GM19468 (cell line): ENCODE results near the gene NEU2.
"Not testable (repeated sequence)": the region's sequence is repeated elsewhere in the genome, so short reads cannot be mapped to it uniquely, and the experiment has no call there.

Experiments
- ATAC-seq: cut with Tn5 transposase; IDR thresholded peaks from one replicate; pipeline ENCODE4 v1.9.1; 2021; ENCODE audit warnings: mild to moderate bottlenecking, moderate library complexity, moderate number of reproducible peaks; ENCODE audit not compliant: unreplicated experiment; ENCODE audit errors: extremely low read depth

The NEU2 gene

GRCh38 chr2:233009661-233010060 lies 22.8 kb upstream of the NEU2 start:
- ATAC-seq = no peak

GRCh38 chr2:233010569-233011267 lies 21.8 kb upstream of the NEU2 start:
- ATAC-seq = no peak

GRCh38 chr2:233011268-233011650 lies 21.2 kb upstream of the NEU2 start:
- ATAC-seq = no peak

- no peak for ATAC-seq
Measured at GRCh38 chr2:233011702-233012131, 20.8 kb upstream of the NEU2 start.

GRCh38 chr2:233012301-233012971 lies 20.0 kb upstream of the NEU2 start:
- no peak for ATAC-seq

- ATAC-seq = no peak
Measured at GRCh38 chr2:233013027-233013461, 19.4 kb upstream of the NEU2 start, which contains the start of gene NGEF. Gene NGEF (minus strand): TSS chr2:233013256. CDS start chr2:232974890, 38,366 bp downstream.

GRCh38 chr2:233013650-233014049 lies 18.8 kb upstream of the NEU2 start:
- ATAC-seq = no peak

GRCh38 chr2:233015019-233015645 lies 17.3 kb upstream of the NEU2 start:
- no peak for ATAC-seq

- no peak for ATAC-seq
Measured at GRCh38 chr2:233017947-233018346, 14.5 kb upstream of the NEU2 start.

GRCh38 chr2:233019610-233020009 lies 12.9 kb upstream of the NEU2 start:
- ATAC-seq = not testable (repeated sequence)

GRCh38 chr2:233020454-233020853 lies 12.0 kb upstream of the NEU2 start:
- ATAC-seq = no peak

- ATAC-seq = no peak
Measured at GRCh38 chr2:233021771-233022170, 10.7 kb upstream of the NEU2 start.

GRCh38 chr2:233022561-233022960 lies 9.9 kb upstream of the NEU2 start:
- ATAC-seq = no peak

- no peak for ATAC-seq
Measured at GRCh38 chr2:233023007-233023760, 9.3 kb upstream of the NEU2 start.

GRCh38 chr2:233023761-233024410 lies 8.6 kb upstream of the NEU2 start:
- ATAC-seq = no peak

GRCh38 chr2:233025706-233026105 lies 6.8 kb upstream of the NEU2 start:
- ATAC-seq = no peak

- ATAC-seq = no peak
Measured at GRCh38 chr2:233026198-233026813, 6.2 kb upstream of the NEU2 start.

GRCh38 chr2:233029321-233029720 lies 3.2 kb upstream of the NEU2 start:
- no peak for ATAC-seq
